OCI-LY7 (cell line): ENCODE data around the gene SLC16A3. TPM values are rescaled to one million over a fixed set of nuclear protein-coding genes. Genes with fewer than 3 reads are reported as not detected.
"Not testable (repeated sequence)": the region's sequence is repeated elsewhere in the genome, so short reads cannot be mapped to it uniquely, and the experiment has no call there.

ENCODE experiments used
- BruUV-seq: library from RNA; stranded (reverse); fragments of 400-500 nt; replicated peaks from 2 replicates; lab custom pipeline; 2021; lab: Mats Ljungman, UMichigan
- CTCF ChIA-PET: fragments of 300-600 bp; sonication (Branson Sonifier 250); formaldehyde crosslinking; loops from one replicate; lab custom pipeline; 2022; ENCODE audit warnings: antibody characterized with exemption; ENCODE audit not compliant: unreplicated experiment; lab: Charles Lee
- POLR2A ChIA-PET: fragments of 300-600 bp; sonication (Branson Sonifier 250); formaldehyde crosslinking; loops from one replicate; lab custom pipeline; 2022; ENCODE audit warnings: antibody characterized with exemption; lab: Charles Lee
- DNase-seq: peaks from one replicate; pipeline ENCODE4 v3.0.0-alpha.2; 2015; ENCODE audit warnings: low spot score
- H2AFZ ChIP-seq: fragments of 200-600 bp; sonication (generic), shearing (Covaris generic); 2 replicates; pipeline ENCODE4 v1.6.1; 2014; ENCODE audit warnings: mild to moderate bottlenecking, antibody characterized with exemption, low read length, moderate library complexity
- H3K27ac ChIP-seq: fragments of 200-600 bp; sonication (generic); 2 replicates; pipeline ENCODE4 v1.5.1; 2014; ENCODE audit warnings: mixed run types, low read depth, mild to moderate bottlenecking, moderate library complexity, low read length, inconsistent platforms; ENCODE audit not compliant: poor library complexity, severe bottlenecking
- H3K36me3 ChIP-seq: fragments of 200-600 bp; sonication (generic); 2 replicates; pipeline ENCODE4 v1.6.1; 2014; ENCODE audit warnings: mild to moderate bottlenecking, antibody characterized with exemption, low read length, moderate library complexity, mixed read lengths; ENCODE audit not compliant: insufficient read depth
- H3K4me1 ChIP-seq: fragments of 200-600 bp; sonication (generic); 2 replicates; pipeline ENCODE4 v1.5.1; 2014; ENCODE audit warnings: mild to moderate bottlenecking, low read length; ENCODE audit not compliant: insufficient read depth, poor library complexity, severe bottlenecking
- H3K4me2 ChIP-seq: fragments of 200-600 bp; sonication (generic); 2 replicates; pipeline ENCODE4 v1.6.1; 2014; ENCODE audit warnings: mild to moderate bottlenecking, low read length
- H3K4me3 ChIP-seq: fragments of 200-600 bp; sonication (generic); 2 replicates; pipeline ENCODE4 v1.5.1; 2014; ENCODE audit warnings: mild to moderate bottlenecking, low read depth, low read length; ENCODE audit not compliant: poor library complexity, severe bottlenecking
- H3K79me2 ChIP-seq: fragments of 200-600 bp; sonication (generic); 2 replicates; pipeline ENCODE4 v1.6.1; 2016; ENCODE audit warnings: low read depth, mild to moderate bottlenecking, low read length, moderate library complexity, mixed read lengths; ENCODE audit not compliant: insufficient read depth
- H3K9me2 ChIP-seq: fragments of 200-600 bp; sonication (generic); 2 replicates; pipeline ENCODE4 v1.6.1; 2016; ENCODE audit warnings: mild to moderate bottlenecking, low read length, mixed read lengths; ENCODE audit not compliant: insufficient read depth
- H3K9me3 ChIP-seq: fragments of 200-600 bp; sonication (generic); 2 replicates; pipeline ENCODE4 v1.6.1; 2014; ENCODE audit warnings: mild to moderate bottlenecking, mixed run types, low read length, mixed read lengths
- H4K20me1 ChIP-seq: fragments of 200-600 bp; sonication (generic); 2 replicates; pipeline ENCODE4 v1.6.1; 2014; ENCODE audit warnings: mild to moderate bottlenecking, antibody characterized with exemption, low read length, moderate library complexity, mixed read lengths; ENCODE audit not compliant: insufficient read depth
- CTCF ChIP-seq: fragments of 200-600 bp; sonication (generic); conservative IDR thresholded peaks from 2 replicates; pipeline ENCODE4 v1.5.1; 2014; ENCODE audit warnings: mild to moderate bottlenecking, antibody characterized with exemption, low read length, moderate library complexity, mixed read lengths
- EZH2phosphoT487 ChIP-seq: fragments of 200-600 bp; sonication (generic); IDR thresholded peaks from 2 replicates; pipeline ENCODE4 v1.6.1; 2018; ENCODE audit warnings: low read depth, borderline replicate concordance, mild to moderate bottlenecking, mixed run types, antibody characterized with exemption, low read length, moderate library complexity, mixed read lengths
- intact Hi-C: fragments of 100-400 bp; cut with micrococcal nuclease; formaldehyde crosslinking; loops from one replicate; pipeline ENCODE4 v1.10.0; 2022; ENCODE audit not compliant: unreplicated experiment
- total RNA-seq, 2 experiments: library from RNA; depleted of rRNA in 1 of 2; stranded (reverse); fragments of >200 nt in 1 of 2; shearing (Covaris generic) in 1 of 2; gene quantifications; 2 replicates each; pipeline ENCODE4 v1.2.3, GENCODE V29; 2014 to 2022

Gene SLC16A3
- total RNA-seq, 2 experiments from 2014 or later, result 21.6 to 55.0 TPM

DNA sequence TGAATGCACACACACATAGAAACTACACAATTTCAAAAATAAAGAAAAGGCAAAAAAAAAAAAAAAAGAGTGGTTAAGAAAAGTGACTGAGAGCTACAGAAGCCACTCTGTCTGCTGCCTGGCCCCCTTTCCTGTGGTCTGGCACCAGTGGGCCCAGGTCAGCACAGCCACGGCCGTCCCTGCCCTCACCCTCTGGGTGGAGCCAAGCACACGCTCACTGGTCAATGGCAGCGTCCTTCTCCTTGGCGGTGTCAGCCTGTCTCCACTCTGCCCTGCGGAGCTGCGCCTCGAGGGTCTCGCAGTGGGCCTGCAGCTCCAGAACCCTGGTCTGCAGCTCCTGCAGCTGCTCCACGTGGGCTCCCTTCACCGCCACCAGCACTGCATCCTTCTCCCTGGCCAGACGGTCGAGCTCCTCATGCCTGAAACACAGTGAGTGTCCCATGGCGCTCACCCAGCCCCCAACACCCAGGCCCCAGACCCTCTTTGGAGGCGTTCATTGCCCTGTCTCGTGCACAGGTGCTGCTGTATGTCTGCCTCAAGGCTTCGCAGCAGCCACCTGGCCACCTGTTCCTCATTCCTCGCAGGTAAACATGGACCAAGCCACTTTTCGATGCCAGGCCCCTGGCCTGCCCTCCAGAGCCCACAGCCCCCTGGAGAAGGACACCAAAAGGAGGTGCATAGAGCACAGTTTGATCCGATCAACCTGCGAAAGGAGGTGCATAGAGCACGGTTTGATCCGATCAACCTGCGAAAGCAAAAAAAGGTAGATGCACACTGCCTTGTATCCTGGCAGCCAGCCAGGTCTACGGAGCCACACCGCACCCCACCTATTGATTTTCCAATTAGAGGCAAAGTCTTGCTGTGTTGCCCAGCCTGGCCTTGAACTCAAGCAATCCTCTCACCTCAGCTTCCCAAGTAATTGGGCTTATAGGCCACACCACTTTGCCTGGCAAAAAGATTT, 40.6 kb upstream of the SLC16A3 start:
- H4K20me1 ChIP-seq, result no peaks in the 10 kb centered on the region
- intact Hi-C loops, result no loop called here
- ChIA-PET CTCF (no interaction called here), POLR2A (interaction anchor here (0.6 kb wide), 1 partner anchor 212 kb away, joined by 3 read pairs; no protein-coding TSS in a partner anchor)
- BruUV-seq, result no TSS peak
- peaks cover 11% of the 10 kb centered on the region; the same call in 1 of the 2 replicates for H3K36me3 ChIP-seq
- no peaks in the 10 kb centered on the region for H3K4me1 ChIP-seq
- TF ChIP-seq EZH2phosphoT487 (no peak), CTCF (no peak)
- H3K79me2 ChIP-seq, result no peaks in the 10 kb centered on the region
- no peaks in the 10 kb centered on the region for H3K9me3 ChIP-seq
- H3K4me3 ChIP-seq, result no peak overlapping the region
- no peaks in the 10 kb centered on the region for H3K9me2 ChIP-seq
- DNase-seq, result no peak
- no peak overlapping the region for H3K27ac ChIP-seq
- H2AFZ ChIP-seq, result no peak overlapping the region
- H3K4me2 ChIP-seq, result no peak overlapping the region

- H4K20me1 ChIP-seq, intact Hi-C loops, H3K4me1 ChIP-seq, H3K27ac ChIP-seq, H3K9me2 ChIP-seq, H3K4me2 ChIP-seq, DNase-seq, BruUV-seq, H3K4me3 ChIP-seq, POLR2A ChIA-PET, H2AFZ ChIP-seq, H3K9me3 ChIP-seq, CTCF ChIA-PET, H3K79me2 ChIP-seq: not testable (repeated sequence)
- H3K36me3 ChIP-seq, result peaks cover 29% of the 10 kb centered on the region; the same call in 1 of the 2 replicates
These were observed 35.8 kb upstream of the SLC16A3 start for GRCh38 chr17:82193050-82193449.

GRCh38 chr17:82193520-82194220, 35.2 kb upstream of the SLC16A3 start:
- Histone ChIP-seq H3K4me2 (no peak overlapping the region), H3K4me3 (no peak overlapping the region), H3K27ac (no peak overlapping the region), H3K9me2 (no peaks in the 10 kb centered on the region), H3K79me2 (no peaks in the 10 kb centered on the region), H4K20me1 (no peaks in the 10 kb centered on the region), H3K9me3 (no peaks in the 10 kb centered on the region), H2AFZ (no peak overlapping the region), H3K4me1 (peaks cover 4% of the 10 kb centered on the region), H3K36me3 (peaks cover 33% of the 10 kb centered on the region; the same call in 1 of the 2 replicates)
- intact Hi-C loops, result no loop called here
- BruUV-seq, result no TSS peak
- no peak for TF ChIP-seq EZH2phosphoT487
- TF ChIP-seq CTCF, result no peak
- DNase-seq, result no peak
- ChIA-PET POLR2A (interaction anchor here (0.8 kb wide), 1 partner anchor 20 kb away, joined by 3 read pairs; no protein-coding TSS in a partner anchor), CTCF (no interaction called here)
